ENCODE data around the gene CDK5RAP2.

CDK5RAP2 gene

DNA sequence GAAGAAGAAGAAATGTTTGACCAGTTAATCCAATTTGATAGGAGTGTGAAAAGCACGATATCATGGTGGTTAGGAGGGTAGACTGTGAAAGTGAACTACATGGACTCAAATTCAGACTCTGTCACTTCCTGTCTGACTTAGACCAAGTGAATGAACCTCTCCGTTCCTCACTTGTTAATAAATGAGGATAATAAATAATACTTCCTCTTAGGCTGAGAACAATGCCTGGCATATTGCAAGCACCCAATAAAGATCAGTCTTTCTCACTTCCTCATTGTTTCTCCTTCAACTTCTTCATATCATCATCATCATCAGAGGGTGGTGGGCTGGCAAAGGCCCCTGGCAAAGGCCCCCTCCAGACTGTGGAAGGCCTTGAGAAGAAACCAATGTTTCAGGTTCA lies 148.7 kb downstream of the CDK5RAP2 start:
- Histone ChIP-seq H3K4ac (ENCODE audit: low read length) (no peak overlapping the region), H2BK15ac (ENCODE audit: low read length) (no peak overlapping the region), H2AFZ (ENCODE audit: low read length) (no peak overlapping the region), H2AK5ac (ENCODE audit: low read depth, low read length) (no peak overlapping the region), H2BK12ac (ENCODE audit: low read length) (no peak overlapping the region), H3K9ac (ENCODE audit: low read depth, low read length, poor library complexity) (no peak overlapping the region), H3K4me3 (ENCODE audit: low read length in 2 of 2) (no peak overlapping the region), H3K79me1 (ENCODE audit: low read depth, low read length) (no peaks in the 10 kb centered on the region), H3K27ac (replicated peaks; ENCODE audit: low read length) (no peak overlapping the region), H4K91ac (ENCODE audit: low read depth, low read length, poor library complexity) (no peak overlapping the region), H3K14ac (ENCODE audit: low read length) (no peak overlapping the region), H4K8ac (ENCODE audit: low read depth, low read length) (no peak overlapping the region), H3K9me3 (replicated peaks in 1 of 2; ENCODE audit: control insufficient read depth in 2 of 2, insufficient read depth in 1 of 2, low read depth in 1 of 2, low read length in 2 of 2) (peaks cover 0 to 2% of the 10 kb centered on the region in 2 donors), H3K4me1 (ENCODE audit: control insufficient read depth in 2 of 2, insufficient read depth in 1 of 2, low read depth in 1 of 2, low read length in 2 of 2) (no peaks in the 10 kb centered on the region), H3K36me3 (replicated peaks in 1 of 2; ENCODE audit: control insufficient read depth in 2 of 2, insufficient read depth in 2 of 2, low read length in 2 of 2) (peaks cover 9 to 63% of the 10 kb centered on the region in 2 donors), H3K4me2 (ENCODE audit: insufficient read depth, low read length, poor library complexity, severe bottlenecking) (no peak overlapping the region), H3K23ac (ENCODE audit: low read depth, low read length, poor library complexity) (no peak overlapping the region), H3K18ac (ENCODE audit: low read length) (no peak overlapping the region), H3K27me3 (ENCODE audit: control insufficient read depth in 3 of 3, insufficient read depth in 3 of 3, low read depth in 1 of 3, low read length in 3 of 3) (no peaks in the 10 kb centered on the region), H2BK5ac (ENCODE audit: low read length) (no peak overlapping the region), H2BK120ac (ENCODE audit: low read depth, low read length) (no peak overlapping the region)
- no CpG with 5 or more reads among the region's 2 CpGs for WGBS, 2 donors (ENCODE audit: extremely low coverage in 2 of 2, insufficient read length in 2 of 2, insufficient replicate concordance in 1 of 2)
- no peak for DNase-seq (ENCODE audit: low spot score)

DNA sequence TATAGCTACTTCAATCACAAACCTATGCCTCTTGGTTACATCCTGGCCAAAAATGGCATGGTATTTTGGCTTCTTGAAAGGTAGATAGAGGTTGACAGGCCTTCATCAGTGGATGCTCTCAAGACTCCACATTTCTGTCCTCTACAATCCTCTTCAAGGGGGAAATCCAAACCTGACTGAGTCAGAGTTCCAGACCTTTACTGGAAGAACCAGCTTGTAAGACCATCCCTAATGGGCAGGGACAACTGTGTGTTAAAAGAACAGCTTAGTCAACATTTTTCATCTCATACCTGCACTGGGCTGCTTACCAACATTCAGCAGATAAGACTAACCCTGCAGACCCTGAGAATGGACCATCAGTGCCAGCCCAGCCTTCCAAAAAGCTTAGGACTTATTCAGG lies 155.7 kb downstream of the CDK5RAP2 start:
- H2BK15ac ChIP-seq (ENCODE audit: low read length): no peak overlapping the region
- no peaks in the 10 kb centered on the region for H3K9me3 ChIP-seq (replicated peaks in 1 of 2; ENCODE audit: control insufficient read depth in 2 of 2, insufficient read depth in 1 of 2, low read depth in 1 of 2, low read length in 2 of 2)
- H3K4me3 ChIP-seq (ENCODE audit: low read length in 2 of 2): no peak overlapping the region
- H3K18ac ChIP-seq (ENCODE audit: low read length): no peak overlapping the region
- H3K4me2 ChIP-seq (ENCODE audit: insufficient read depth, low read length, poor library complexity, severe bottlenecking): no peak overlapping the region
- H2AK5ac ChIP-seq (ENCODE audit: low read depth, low read length): no peak overlapping the region
- no peak overlapping the region for H3K4ac ChIP-seq (ENCODE audit: low read length)
- H2BK5ac ChIP-seq (ENCODE audit: low read length): no peak overlapping the region
- no peak overlapping the region for H3K14ac ChIP-seq (ENCODE audit: low read length)
- H3K4me1 ChIP-seq (ENCODE audit: control insufficient read depth in 2 of 2, insufficient read depth in 1 of 2, low read depth in 1 of 2, low read length in 2 of 2): peaks cover 0 to 7% of the 10 kb centered on the region in 2 donors
- H2AFZ ChIP-seq (ENCODE audit: low read length): no peak overlapping the region
- no peak for DNase-seq (ENCODE audit: low spot score)
- H4K91ac ChIP-seq (ENCODE audit: low read depth, low read length, poor library complexity): no peak overlapping the region
- no peak overlapping the region for H3K23ac ChIP-seq (ENCODE audit: low read depth, low read length, poor library complexity)
- no peaks in the 10 kb centered on the region for H3K79me1 ChIP-seq (ENCODE audit: low read depth, low read length)
- no peak overlapping the region for H4K8ac ChIP-seq (ENCODE audit: low read depth, low read length)
- no peak overlapping the region for H2BK120ac ChIP-seq (ENCODE audit: low read depth, low read length)
- H2BK12ac ChIP-seq (ENCODE audit: low read length): no peak overlapping the region
- H3K27ac ChIP-seq (replicated peaks; ENCODE audit: low read length): no peak overlapping the region
- H3K27me3 ChIP-seq (ENCODE audit: control insufficient read depth in 3 of 3, insufficient read depth in 3 of 3, low read depth in 1 of 3, low read length in 3 of 3): no peaks in the 10 kb centered on the region
- H3K36me3 ChIP-seq (replicated peaks in 1 of 2; ENCODE audit: control insufficient read depth in 2 of 2, insufficient read depth in 2 of 2, low read length in 2 of 2): peaks cover 4 to 71% of the 10 kb centered on the region in 2 donors
- no peak overlapping the region for H3K9ac ChIP-seq (ENCODE audit: low read depth, low read length, poor library complexity)

DNA sequence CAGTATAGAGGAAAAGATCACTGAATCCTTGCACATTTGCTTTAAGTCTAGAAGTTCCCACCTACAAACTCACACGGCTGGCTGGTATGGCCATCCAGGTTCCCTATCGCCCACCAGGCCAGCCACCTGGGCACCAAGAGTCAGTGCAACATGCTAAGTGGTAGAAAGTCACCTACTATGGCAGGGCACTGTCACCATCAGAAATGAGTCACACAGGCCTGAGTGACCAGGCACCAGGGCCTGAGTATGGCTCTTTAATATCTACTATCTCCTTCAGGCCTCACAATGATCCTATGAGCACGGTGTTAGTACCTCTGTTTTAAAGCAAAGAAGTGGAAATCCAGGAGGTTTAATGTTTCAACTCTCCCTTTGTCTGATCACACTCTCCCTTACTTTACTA lies 156.2 kb downstream of the CDK5RAP2 start:
- Histone ChIP-seq H3K27ac (replicated peaks; ENCODE audit: low read length) (no peak overlapping the region), H3K27me3 (ENCODE audit: control insufficient read depth in 3 of 3, insufficient read depth in 3 of 3, low read depth in 1 of 3, low read length in 3 of 3) (no peaks in the 10 kb centered on the region), H3K23ac (ENCODE audit: low read depth, low read length, poor library complexity) (no peak overlapping the region), H2AFZ (ENCODE audit: low read length) (no peak overlapping the region), H3K4me3 (ENCODE audit: low read length in 2 of 2) (no peak overlapping the region), H4K8ac (ENCODE audit: low read depth, low read length) (no peak overlapping the region), H3K14ac (ENCODE audit: low read length) (no peak overlapping the region), H3K9me3 (replicated peaks in 1 of 2; ENCODE audit: control insufficient read depth in 2 of 2, insufficient read depth in 1 of 2, low read depth in 1 of 2, low read length in 2 of 2) (no peaks in the 10 kb centered on the region), H2BK15ac (ENCODE audit: low read length) (no peak overlapping the region), H3K79me1 (ENCODE audit: low read depth, low read length) (no peaks in the 10 kb centered on the region), H2BK5ac (ENCODE audit: low read length) (no peak overlapping the region), H2BK120ac (ENCODE audit: low read depth, low read length) (no peak overlapping the region), H3K4ac (ENCODE audit: low read length) (no peak overlapping the region), H3K36me3 (replicated peaks in 1 of 2; ENCODE audit: control insufficient read depth in 2 of 2, insufficient read depth in 2 of 2, low read length in 2 of 2) (peaks cover 4 to 75% of the 10 kb centered on the region in 2 donors), H3K4me2 (ENCODE audit: insufficient read depth, low read length, poor library complexity, severe bottlenecking) (no peak overlapping the region), H4K91ac (ENCODE audit: low read depth, low read length, poor library complexity) (no peak overlapping the region), H3K4me1 (ENCODE audit: control insufficient read depth in 2 of 2, insufficient read depth in 1 of 2, low read depth in 1 of 2, low read length in 2 of 2) (peaks cover 0 to 7% of the 10 kb centered on the region in 2 donors), H2AK5ac (ENCODE audit: low read depth, low read length) (no peak overlapping the region), H2BK12ac (ENCODE audit: low read length) (no peak overlapping the region), H3K18ac (ENCODE audit: low read length) (no peak overlapping the region), H3K9ac (ENCODE audit: low read depth, low read length, poor library complexity) (no peak overlapping the region)
- WGBS, 2 donors (ENCODE audit: extremely low coverage in 2 of 2, insufficient read length in 2 of 2, insufficient replicate concordance in 1 of 2): no CpG with 5 or more reads among the region's 3 CpGs
- DNase-seq (ENCODE audit: low spot score): no peak

DNA sequence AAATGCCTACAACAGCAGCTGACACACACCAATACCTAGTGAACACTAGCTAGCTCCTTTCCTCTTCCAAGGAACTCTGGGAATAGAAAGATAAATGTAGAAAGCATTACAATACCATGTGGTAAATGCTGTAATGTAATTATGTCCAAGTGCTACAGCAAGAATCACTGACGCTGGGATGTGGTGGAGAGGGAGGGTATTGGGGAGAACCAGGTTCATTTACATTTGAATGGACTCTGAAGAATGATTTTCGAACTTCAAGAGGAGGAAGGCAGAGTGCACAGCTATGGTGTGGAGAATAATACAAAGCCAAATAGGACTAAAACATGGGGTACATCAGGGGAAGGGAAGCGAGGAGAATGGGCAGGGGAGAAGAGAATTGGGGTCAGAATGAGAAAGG lies 158.0 kb downstream of the CDK5RAP2 start:
- Histone ChIP-seq H3K27me3 (ENCODE audit: control insufficient read depth in 3 of 3, insufficient read depth in 3 of 3, low read depth in 1 of 3, low read length in 3 of 3) (no peaks in the 10 kb centered on the region), H2AFZ (ENCODE audit: low read length) (no peak overlapping the region), H3K36me3 (replicated peaks in 1 of 2; ENCODE audit: control insufficient read depth in 2 of 2, insufficient read depth in 2 of 2, low read length in 2 of 2) (peaks cover 4 to 88% of the 10 kb centered on the region in 2 donors), H2AK5ac (ENCODE audit: low read depth, low read length) (no peak overlapping the region), H4K91ac (ENCODE audit: low read depth, low read length, poor library complexity) (no peak overlapping the region), H3K4ac (ENCODE audit: low read length) (no peak overlapping the region), H3K4me2 (ENCODE audit: insufficient read depth, low read length, poor library complexity, severe bottlenecking) (no peak overlapping the region), H2BK120ac (ENCODE audit: low read depth, low read length) (no peak overlapping the region), H3K9ac (ENCODE audit: low read depth, low read length, poor library complexity) (no peak overlapping the region), H2BK12ac (ENCODE audit: low read length) (no peak overlapping the region), H3K23ac (ENCODE audit: low read depth, low read length, poor library complexity) (no peak overlapping the region), H3K9me3 (replicated peaks in 1 of 2; ENCODE audit: control insufficient read depth in 2 of 2, insufficient read depth in 1 of 2, low read depth in 1 of 2, low read length in 2 of 2) (no peaks in the 10 kb centered on the region), H3K79me1 (ENCODE audit: low read depth, low read length) (no peaks in the 10 kb centered on the region), H4K8ac (ENCODE audit: low read depth, low read length) (no peak overlapping the region), H2BK5ac (ENCODE audit: low read length) (no peak overlapping the region), H3K14ac (ENCODE audit: low read length) (no peak overlapping the region), H3K18ac (ENCODE audit: low read length) (no peak overlapping the region), H2BK15ac (ENCODE audit: low read length) (no peak overlapping the region), H3K27ac (replicated peaks; ENCODE audit: low read length) (no peak overlapping the region), H3K4me1 (ENCODE audit: control insufficient read depth in 2 of 2, insufficient read depth in 1 of 2, low read depth in 1 of 2, low read length in 2 of 2) (peaks cover 0 to 7% of the 10 kb centered on the region in 2 donors), H3K4me3 (ENCODE audit: low read length in 2 of 2) (no peak overlapping the region)
- DNase-seq (ENCODE audit: low spot score): no peak
- no CpG with 5 or more reads among the region's 3 CpGs for WGBS, 2 donors (ENCODE audit: extremely low coverage in 2 of 2, insufficient read length in 2 of 2, insufficient replicate concordance in 1 of 2)
